ENCODE measurements around the gene ABHD12. TPM values are rescaled to one million over a fixed set of nuclear protein-coding genes. Genes with fewer than 3 reads are reported as not detected.

ABHD12 gene
- total RNA-seq, 1 donor from 2014 or later, result 42.9 TPM

- no peak overlapping the region for H3K27ac Mint-ChIP-seq (ENCODE audit: unreplicated experiment)
- H3K4me1 Mint-ChIP-seq (ENCODE audit: unreplicated experiment), result peaks cover under 1% of the 10 kb centered on the region
- peaks cover 15% of the 10 kb centered on the region for H3K9me3 Mint-ChIP-seq (ENCODE audit: unreplicated experiment)
- no peaks in the 10 kb centered on the region for H3K27me3 Mint-ChIP-seq (ENCODE audit: unreplicated experiment)
- no peak overlapping the region for H3K4me3 Mint-ChIP-seq (ENCODE audit: unreplicated experiment)
- no peak for DNase-seq (ENCODE audit: extremely low spot score, unreplicated experiment)
- TF ChIP-seq CTCF (IDR thresholded peaks at IDR 0.05), result no peak
- H3K36me3 Mint-ChIP-seq (ENCODE audit: unreplicated experiment), result peaks cover 9% of the 10 kb centered on the region
These were observed 21.1 kb downstream of the ABHD12 start for GRCh38 chr20:25369529-25369928.

- Mint-ChIP-seq H3K9me3 (ENCODE audit: unreplicated experiment) (peaks cover 15% of the 10 kb centered on the region), H3K4me1 (ENCODE audit: unreplicated experiment) (peaks cover 4% of the 10 kb centered on the region), H3K27me3 (ENCODE audit: unreplicated experiment) (no peaks in the 10 kb centered on the region), H3K36me3 (ENCODE audit: unreplicated experiment) (peaks cover 9% of the 10 kb centered on the region), H3K27ac (ENCODE audit: unreplicated experiment) (no peak overlapping the region), H3K4me3 (ENCODE audit: unreplicated experiment) (no peak overlapping the region)
- no peak for DNase-seq (ENCODE audit: extremely low spot score, unreplicated experiment)
- no peak for TF ChIP-seq CTCF (IDR thresholded peaks at IDR 0.05)
These were observed 21.7 kb downstream of the ABHD12 start for GRCh38 chr20:25368976-25369375.

GRCh38 chr20:25368526-25368925 is 22.1 kb downstream of the ABHD12 start:
- Mint-ChIP-seq H3K36me3 (ENCODE audit: unreplicated experiment) (peaks cover 8% of the 10 kb centered on the region), H3K4me1 (ENCODE audit: unreplicated experiment) (peaks cover 4% of the 10 kb centered on the region), H3K4me3 (ENCODE audit: unreplicated experiment) (no peak overlapping the region), H3K27ac (ENCODE audit: unreplicated experiment) (no peak overlapping the region), H3K27me3 (ENCODE audit: unreplicated experiment) (no peaks in the 10 kb centered on the region), H3K9me3 (ENCODE audit: unreplicated experiment) (peaks cover 15% of the 10 kb centered on the region)
- TF ChIP-seq CTCF (IDR thresholded peaks at IDR 0.05), result no peak
- no peak for DNase-seq (ENCODE audit: extremely low spot score, unreplicated experiment)

DNA sequence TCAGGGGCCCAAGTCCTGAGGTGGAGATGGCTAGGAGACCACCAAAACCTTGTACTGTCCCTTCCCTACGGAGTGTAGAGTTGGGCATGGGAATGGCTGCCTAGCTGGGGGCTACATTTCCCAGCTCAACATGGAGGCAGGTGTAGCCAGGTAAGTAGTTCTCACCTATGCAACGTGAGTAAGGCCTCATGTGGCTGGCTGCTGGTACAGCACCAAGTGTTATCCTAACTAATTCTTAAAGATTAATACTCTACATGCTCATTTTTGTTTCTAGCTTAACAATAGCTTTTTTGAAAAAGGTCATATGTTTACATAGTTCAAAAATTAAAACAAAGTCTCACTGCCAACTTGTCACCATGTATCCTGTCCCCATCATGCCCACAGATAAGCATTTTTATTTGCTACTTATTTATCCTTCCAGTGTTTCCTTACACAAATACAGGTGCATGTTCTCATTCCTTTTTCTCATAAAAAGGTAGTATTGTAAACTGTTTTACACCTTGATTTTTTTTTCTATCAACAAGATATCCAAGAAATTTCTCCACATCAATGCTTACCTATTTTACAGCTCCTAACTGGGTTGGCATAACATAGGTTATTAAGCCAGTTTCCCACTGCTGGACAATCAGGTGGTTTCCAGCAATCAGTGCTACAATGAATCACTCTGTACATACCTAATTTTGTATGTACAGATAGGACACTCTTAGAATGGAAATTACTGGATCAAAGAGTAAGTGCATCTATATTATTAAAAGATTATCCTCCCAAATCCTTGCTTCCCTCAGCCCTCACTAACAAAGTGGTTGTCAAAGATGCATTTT is 25.5 kb downstream of the ABHD12 start:
- Mint-ChIP-seq H3K27ac (ENCODE audit: unreplicated experiment) (no peak overlapping the region), H3K9me3 (ENCODE audit: unreplicated experiment) (peaks cover 7% of the 10 kb centered on the region), H3K4me3 (ENCODE audit: unreplicated experiment) (no peak overlapping the region), H3K27me3 (ENCODE audit: unreplicated experiment) (no peaks in the 10 kb centered on the region), H3K4me1 (ENCODE audit: unreplicated experiment) (peaks cover 19% of the 10 kb centered on the region), H3K36me3 (ENCODE audit: unreplicated experiment) (peaks cover 4% of the 10 kb centered on the region)
- TF ChIP-seq CTCF (IDR thresholded peaks at IDR 0.05), result no peak
- no peak for DNase-seq (ENCODE audit: extremely low spot score, unreplicated experiment)

DNA sequence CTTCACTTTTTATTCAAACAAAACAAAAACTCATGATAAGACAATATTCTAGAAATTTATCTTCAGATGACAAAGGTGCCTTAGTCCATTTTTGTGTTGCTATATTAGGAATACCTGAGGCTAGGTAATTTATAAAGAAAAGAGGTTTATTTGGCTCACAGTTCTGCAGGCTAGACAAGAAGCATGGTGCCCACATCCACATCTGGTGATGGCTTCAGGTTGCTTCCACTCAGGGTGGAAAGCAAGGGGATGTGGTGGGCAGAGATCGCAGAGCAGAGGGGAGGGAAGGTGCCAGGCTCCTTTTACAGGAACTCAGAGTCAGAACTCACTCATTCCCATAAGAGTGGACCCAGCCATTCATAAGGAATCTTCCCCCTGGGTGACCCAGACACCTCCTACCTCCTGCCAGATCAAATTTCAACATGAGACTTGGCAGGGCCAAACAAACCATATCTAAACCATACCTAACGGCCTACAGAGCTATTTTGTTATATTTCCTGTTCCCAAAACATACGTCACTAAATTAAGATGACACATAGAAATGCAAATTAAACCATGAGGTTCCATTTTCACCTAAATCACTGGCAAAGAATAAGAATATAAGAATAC is 26.4 kb downstream of the ABHD12 start:
- Mint-ChIP-seq H3K4me1 (ENCODE audit: unreplicated experiment) (peaks cover 19% of the 10 kb centered on the region), H3K9me3 (ENCODE audit: unreplicated experiment) (peaks cover 7% of the 10 kb centered on the region), H3K27me3 (ENCODE audit: unreplicated experiment) (no peaks in the 10 kb centered on the region), H3K4me3 (ENCODE audit: unreplicated experiment) (no peak overlapping the region), H3K27ac (ENCODE audit: unreplicated experiment) (no peak overlapping the region), H3K36me3 (ENCODE audit: unreplicated experiment) (peaks cover 4% of the 10 kb centered on the region)
- DNase-seq (ENCODE audit: extremely low spot score, unreplicated experiment), result no peak
- no peak for TF ChIP-seq CTCF (IDR thresholded peaks at IDR 0.05)
